CD4-positive, alpha-beta T cell treated with Interleukin-15 for 4 hours (primary cell): Measurements from ENCODE around the gene PCDHA11.
"Not testable (repeated sequence)": the region's sequence is repeated elsewhere in the genome, so short reads cannot be mapped to it uniquely, and the experiment has no call there.

ENCODE experiments used
- DNase-seq: peaks from one replicate; pipeline ENCODE4 v3.0.0-alpha.2; 2020; ENCODE audit warnings: low spot score

The PCDHA11 gene, protein sequence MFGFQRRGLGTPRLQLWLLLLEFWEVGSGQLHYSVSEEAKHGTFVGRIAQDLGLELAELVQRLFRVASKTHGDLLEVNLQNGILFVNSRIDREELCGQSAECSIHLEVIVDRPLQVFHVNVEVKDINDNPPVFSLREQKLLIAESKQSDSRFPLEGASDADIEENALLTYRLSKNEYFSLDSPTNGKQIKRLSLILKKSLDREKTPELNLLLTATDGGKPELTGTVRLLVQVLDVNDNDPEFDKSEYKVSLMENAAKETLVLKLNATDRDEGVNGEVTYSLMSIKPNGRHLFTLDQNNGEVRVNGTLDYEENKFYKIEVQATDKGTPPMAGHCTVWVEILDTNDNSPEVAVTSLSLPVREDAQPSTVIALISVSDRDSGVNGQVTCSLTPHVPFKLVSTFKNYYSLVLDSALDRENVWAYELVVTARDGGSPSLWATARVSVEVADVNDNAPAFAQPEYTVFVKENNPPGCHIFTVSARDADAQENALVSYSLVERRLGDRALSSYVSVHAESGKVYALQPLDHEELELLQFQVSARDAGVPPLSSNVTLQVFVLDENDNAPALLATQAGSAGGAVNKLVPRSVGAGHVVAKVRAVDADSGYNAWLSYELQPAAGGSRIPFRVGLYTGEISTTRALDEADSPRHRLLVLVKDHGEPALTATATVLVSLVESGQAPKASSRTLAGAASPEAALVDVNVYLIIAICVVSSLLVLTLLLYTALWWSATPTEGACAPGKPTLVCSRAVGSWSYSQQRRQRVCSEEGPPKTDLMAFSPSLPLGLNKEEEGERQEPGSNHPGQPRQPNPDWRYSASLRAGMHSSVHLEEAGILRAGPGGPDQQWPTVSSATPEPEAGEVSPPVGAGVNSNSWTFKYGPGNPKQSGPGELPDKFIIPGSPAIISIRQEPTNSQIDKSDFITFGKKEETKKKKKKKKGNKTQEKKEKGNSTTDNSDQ

DNA sequence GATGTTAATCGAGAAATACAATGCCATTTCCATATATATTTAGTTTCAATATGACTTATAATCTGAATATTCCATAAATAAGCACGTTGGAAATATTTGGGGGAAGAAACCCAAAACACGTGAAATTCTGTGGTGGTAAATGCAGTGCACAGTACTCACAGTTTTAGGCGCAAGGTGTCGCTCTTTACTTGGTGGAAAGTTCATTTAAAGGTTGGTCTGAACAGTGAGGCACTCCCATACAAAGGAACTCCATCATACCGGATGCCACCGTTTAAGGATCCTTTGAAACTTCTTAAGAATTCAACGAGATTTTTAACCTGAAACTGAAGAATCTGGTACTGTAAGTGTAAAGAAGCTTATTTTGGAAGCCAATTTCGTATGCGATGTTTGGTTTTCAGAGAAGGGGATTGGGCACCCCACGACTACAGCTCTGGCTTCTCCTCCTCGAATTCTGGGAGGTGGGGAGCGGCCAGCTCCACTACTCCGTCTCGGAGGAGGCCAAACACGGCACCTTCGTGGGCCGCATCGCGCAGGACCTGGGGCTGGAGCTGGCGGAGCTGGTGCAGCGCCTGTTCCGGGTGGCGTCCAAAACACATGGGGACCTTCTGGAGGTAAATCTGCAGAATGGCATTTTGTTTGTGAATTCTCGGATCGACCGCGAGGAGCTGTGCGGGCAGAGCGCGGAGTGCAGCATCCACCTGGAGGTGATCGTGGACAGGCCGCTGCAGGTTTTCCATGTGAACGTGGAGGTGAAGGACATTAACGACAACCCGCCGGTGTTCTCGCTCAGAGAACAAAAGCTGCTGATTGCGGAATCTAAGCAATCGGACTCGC, at the start of gene PCDHA11:
PCDHA11 (plus strand) TSS at position 237 of the 834 bp plus-strand sequence; CDS start at position 384, 147 bp downstream.
- DNase-seq = no peak

- no peak for DNase-seq
These were observed 47.1 kb upstream of the PCDHA11 start, which contains the start of gene PCDHA5 for GRCh38 chr5:140821375-140822280. Gene PCDHA5 (plus strand): TSS chr5:140821613.

- no peak for DNase-seq
These were observed 46.5 kb upstream of the PCDHA11 start for GRCh38 chr5:140822281-140822629.

DNA sequence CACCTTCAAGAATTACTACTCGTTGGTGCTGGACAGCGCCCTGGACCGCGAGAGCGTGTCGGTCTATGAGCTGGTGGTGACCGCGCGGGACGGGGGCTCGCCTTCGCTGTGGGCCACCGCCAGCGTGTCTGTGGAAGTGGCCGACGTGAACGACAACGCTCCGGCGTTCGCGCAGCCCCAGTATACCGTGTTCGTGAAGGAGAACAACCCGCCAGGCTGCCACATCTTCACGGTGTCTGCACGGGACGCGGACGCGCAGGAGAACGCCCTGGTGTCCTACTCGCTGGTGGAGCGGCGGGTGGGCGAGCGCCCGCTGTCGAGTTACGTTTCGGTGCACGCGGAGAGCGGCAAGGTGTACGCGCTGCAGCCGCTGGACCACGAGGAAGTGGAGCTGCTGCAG, 45.8 kb upstream of the PCDHA11 start:
- DNase-seq = not testable (repeated sequence)

DNA sequence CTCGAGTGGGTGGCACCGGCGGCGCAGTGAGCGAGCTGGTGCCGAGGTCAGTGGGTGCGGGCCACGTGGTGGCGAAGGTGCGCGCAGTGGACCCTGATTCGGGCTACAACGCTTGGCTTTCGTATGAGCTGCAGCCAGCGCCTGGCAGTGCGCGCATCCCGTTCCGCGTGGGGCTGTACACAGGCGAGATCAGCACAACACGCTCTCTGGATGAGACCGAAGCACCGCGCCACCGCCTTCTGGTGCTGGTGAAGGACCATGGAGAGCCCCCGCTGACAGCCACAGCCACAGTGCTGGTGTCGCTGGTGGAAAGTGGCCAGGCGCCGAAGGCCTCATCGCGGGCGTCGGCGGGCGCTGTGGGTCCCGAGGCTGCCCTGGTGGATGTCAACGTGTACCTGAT, 45.3 kb upstream of the PCDHA11 start:
- no peak for DNase-seq

- no peak for DNase-seq
These were observed 40.9 kb upstream of the PCDHA11 start, which contains the start of gene PCDHA6 for GRCh38 chr5:140827704-140828361. Gene PCDHA6 (plus strand): TSS chr5:140827960. CDS start chr5:140828092, 132 bp downstream.

DNA sequence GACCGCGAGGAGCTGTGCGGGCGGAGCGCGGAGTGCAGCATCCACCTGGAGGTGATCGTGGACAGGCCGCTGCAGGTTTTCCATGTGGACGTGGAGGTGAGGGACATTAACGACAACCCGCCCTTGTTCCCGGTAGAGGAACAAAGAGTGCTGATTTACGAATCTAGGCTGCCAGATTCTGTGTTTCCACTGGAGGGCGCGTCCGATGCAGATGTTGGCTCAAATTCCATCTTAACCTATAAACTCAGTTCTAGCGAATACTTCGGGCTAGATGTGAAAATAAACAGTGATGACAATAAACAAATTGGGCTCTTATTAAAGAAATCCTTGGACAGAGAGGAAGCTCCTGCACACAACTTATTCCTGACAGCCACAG, 40.4 kb upstream of the PCDHA11 start:
- no peak for DNase-seq

DNA sequence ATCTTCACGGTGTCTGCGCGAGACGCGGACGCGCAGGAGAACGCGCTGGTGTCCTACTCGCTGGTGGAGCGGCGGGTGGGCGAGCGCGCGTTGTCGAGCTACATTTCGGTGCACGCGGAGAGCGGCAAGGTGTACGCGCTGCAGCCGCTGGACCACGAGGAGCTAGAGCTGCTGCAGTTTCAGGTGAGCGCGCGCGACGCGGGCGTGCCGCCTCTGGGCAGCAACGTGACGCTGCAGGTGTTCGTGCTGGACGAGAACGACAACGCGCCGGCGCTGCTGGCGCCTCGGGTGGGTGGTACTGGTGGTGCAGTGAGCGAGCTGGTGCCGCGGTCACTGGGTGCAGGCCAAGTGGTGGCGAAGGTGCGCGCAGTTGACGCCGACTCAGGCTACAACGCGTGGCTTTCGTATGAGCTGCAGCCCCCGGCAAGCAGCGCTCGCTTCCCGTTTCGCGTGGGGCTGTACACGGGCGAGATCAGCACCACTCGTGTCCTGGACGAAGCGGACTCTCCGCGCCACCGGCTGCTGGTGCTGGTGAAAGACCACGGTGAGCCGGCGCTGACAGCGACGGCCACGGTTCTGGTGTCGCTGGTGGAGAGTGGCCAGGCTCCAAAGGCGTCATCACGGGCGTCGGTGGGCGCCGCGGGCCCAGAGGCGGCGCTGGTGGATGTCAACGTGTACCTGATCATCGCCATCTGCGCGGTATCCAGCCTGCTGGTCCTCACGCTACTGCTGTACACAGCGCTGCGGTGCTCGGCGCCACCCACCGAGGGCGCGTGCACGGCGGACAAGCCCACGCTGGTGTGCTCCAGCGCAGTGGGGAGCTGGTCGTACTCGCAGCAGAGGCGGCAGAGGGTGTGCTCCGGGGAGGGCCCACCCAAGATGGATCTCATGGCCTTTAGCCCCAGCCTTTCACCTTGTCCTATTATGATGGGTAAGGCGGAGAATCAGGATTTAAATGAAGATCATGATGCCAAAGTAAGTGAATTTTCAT, 39.0 kb upstream of the PCDHA11 start:
- not testable (repeated sequence) for DNase-seq

DNA sequence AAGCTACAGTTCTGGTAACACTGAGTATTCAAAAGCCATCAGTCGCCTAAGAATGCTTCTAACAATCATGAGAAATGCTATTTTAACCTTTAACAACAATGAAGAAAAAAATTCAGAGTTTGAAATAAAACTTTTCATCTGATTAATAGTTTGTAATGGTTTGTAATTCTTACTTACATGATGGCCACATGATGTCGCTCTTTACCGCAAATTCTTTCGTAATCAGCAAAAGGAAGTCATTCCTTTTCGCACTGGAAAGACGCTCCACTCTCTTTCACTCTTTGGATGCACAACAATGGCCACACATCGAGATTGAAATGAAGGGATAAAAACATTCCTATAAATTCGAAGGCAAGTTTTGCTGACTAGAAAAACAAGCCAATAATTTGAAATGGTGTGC, 34.8 kb upstream of the PCDHA11 start, which contains the start of gene PCDHA7:
PCDHA7 (plus strand) TSS at position 277 of the 400 bp plus-strand sequence; CDS start at position 392, 115 bp downstream.
- DNase-seq = no peak

GRCh38 chr5:140834439-140835008, 34.2 kb upstream of the PCDHA11 start:
- DNase-seq = not testable (repeated sequence)

DNA sequence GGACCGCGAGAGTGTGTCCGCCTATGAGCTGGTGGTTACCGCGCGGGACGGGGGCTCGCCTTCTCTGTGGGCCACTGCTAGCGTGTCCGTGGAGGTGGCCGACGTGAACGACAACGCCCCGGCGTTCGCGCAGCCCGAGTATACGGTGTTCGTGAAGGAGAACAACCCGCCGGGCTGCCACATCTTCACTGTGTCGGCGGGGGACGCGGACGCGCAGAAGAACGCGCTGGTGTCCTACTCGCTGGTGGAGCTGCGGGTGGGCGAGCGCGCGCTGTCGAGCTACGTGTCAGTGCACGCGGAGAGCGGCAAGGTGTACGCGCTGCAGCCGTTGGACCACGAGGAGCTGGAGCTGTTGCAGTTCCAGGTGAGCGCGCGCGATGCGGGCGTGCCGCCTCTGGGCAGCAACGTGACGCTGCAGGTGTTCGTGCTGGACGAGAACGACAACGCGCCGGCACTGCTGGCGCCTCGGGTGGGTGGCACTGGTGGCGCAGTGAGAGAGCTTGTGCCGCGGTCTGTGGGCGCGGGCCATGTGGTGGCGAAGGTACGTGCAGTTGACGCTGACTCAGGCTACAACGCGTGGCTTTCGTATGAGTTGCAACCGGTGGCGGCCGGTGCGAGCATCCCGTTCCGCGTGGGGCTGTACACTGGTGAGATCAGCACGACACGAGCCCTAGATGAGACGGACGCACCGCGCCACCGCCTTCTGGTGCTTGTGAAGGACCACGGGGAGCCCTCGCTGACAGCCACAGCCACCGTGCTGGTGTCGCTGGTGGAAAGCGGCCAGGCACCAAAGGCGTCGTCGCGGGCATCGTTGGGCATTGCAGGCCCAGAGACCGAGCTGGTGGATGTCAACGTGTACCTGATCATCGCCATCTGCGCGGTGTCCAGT, 32.9 kb upstream of the PCDHA11 start:
- no peak for DNase-seq

GRCh38 chr5:140840978-140841962, 27.5 kb upstream of the PCDHA11 start, which contains the start of gene PCDHA8:
Gene PCDHA8 (plus strand): TSS chr5:140841187. CDS start chr5:140841322, 135 bp downstream.
- no peak for DNase-seq

GRCh38 chr5:140842798-140843733, 25.7 kb upstream of the PCDHA11 start:
- no peak for DNase-seq

- not testable (repeated sequence) for DNase-seq
These were observed 20.3 kb upstream of the PCDHA11 start, which contains the start of gene PCDHA9 for GRCh38 chr5:140848139-140849102. Gene PCDHA9 (plus strand): TSS chr5:140848382. CDS start chr5:140848496, 114 bp downstream.
